Measurements from ENCODE around the gene C5orf52.
"Not testable (repeated sequence)": the region's sequence is repeated elsewhere in the genome, so short reads cannot be mapped to it uniquely, and the experiment has no call there.

C5orf52 gene

GRCh38 chr5:157670662-157671591, at the start of gene C5orf52:
C5orf52 (plus strand) TSS chr5:157671533; CDS start chr5:157671615, 82 bp downstream.
- peak; percentile 35 for DNase-seq

DNA sequence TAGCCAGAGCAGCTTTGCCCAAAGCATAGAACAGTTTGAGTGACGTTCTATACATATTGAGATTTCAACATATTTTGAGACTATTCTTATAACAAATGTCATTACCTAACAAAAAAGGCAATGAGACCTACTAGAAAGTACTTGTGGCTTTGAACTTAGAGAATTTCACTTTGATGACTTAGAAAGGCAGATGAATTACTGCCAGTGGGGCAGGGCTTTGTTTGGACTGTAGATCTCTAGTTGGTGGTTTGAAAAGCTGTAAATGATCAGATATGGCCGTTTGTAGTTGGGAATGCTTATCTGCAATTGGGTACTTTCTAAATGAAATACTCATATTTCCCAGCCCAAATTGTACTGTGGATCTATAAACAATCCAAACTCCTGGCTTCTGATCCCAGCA, 47.2 kb upstream of the C5orf52 start:
- no peak for DNase-seq

- no peak for DNase-seq
These were observed 44.5 kb upstream of the C5orf52 start for GRCh38 chr5:157626831-157627230.

DNA sequence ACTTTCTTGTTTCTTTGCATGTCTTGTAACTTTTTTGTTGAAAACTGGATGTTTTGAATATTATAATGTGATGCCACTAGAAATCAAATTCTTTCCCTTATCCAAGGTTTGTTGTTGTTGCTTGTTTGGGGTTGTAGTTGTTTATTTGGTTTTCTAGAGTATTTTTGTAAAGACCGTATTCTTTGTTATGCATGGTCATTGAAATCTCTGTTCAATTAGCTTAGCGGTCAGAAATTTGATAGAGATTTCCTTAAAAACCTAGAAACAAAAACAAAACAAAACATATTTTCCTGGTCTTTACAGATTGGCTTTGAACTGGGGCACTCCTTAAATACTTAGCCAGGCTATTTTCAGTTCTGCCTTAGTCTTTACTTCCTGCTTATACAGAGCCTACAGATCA, 41.0 kb upstream of the C5orf52 start:
- DNase-seq, result no peak

- DNase-seq, result no peak
These were observed 30.8 kb upstream of the C5orf52 start for GRCh38 chr5:157640406-157641066.

DNA sequence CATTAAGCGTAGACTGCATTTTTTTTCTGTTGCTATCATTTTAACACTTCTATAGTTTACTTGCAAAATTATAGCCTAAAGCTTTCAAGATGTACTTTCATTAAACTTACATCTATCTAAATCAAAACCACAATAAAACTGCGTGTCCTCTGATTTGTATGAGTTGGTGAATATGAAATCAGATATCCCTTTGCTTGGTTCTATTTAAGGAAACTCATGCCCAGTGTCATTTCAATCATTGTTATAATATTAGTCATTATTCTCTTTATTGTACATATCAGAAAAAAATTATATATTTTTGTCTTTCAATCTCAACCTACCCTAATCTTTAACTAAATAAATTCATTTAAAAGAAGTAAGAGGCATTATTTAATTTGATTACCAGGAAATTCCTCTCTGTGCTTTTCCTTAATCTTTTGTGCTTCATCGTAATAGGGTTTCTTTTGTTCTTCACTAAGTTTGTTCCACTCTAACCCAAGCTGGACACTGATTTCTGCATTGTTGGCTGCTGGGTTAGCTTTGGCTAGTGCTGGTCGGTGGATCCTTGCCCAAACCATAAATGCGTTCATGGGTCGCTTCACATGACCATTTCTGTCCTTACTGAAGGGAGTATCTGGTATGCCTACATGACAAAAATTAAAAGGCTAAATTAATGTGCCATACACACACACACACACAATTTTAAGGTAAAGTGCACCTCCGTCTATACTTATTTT, 22.9 kb upstream of the C5orf52 start:
- DNase-seq, result no peak

GRCh38 chr5:157649101-157649500, 22.2 kb upstream of the C5orf52 start:
- DNase-seq, result no peak

- DNase-seq, result no peak
These were observed 20.2 kb upstream of the C5orf52 start for GRCh38 chr5:157650991-157651611.

- DNase-seq, result peak; percentile 56
These were observed 19.5 kb upstream of the C5orf52 start for GRCh38 chr5:157651623-157652376.

- DNase-seq, result no peak
These were observed 19.0 kb upstream of the C5orf52 start, which contains the start of gene SOX30 for GRCh38 chr5:157652377-157652692. SOX30 (minus strand) TSS chr5:157652438; CDS start chr5:157652078, 360 bp downstream.

DNA sequence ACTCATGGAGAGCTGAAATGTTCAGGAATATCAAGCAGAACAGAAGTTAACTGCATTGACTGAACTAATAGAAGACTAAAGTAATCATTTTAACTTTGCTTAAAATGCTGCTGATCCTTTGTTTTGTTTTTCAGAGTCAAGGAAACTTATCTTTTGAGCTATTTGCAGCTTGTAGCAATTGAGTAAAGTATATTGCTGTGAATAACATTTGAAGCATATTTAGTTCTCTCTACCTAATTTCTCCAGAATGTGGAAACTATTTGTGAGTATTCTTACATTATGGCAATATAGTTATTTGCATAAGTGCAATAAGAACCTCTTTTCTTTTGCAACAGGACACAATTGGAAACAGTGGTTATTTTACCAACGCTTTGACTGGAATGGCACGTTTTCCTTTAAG, 13.8 kb upstream of the C5orf52 start:
- no peak for DNase-seq

DNA sequence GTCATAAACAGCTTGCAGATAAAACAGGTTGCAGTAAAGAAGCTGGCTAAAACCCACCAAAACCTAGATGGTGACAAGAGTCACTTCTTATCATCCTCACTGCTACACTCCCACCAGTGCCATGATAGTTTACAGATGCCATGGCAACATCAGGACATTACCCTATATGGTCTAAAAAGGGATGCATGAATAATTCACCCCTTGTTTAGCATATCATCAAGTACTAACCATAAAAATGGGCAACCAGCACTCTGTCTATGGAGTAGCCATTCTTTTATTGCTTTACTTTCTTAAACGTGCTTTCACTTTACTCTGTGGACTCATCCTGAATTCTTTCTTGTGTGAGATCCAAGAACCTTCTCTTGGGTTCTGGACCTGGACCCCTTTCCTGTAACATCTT, 12.4 kb upstream of the C5orf52 start:
- DNase-seq, result no peak

DNA sequence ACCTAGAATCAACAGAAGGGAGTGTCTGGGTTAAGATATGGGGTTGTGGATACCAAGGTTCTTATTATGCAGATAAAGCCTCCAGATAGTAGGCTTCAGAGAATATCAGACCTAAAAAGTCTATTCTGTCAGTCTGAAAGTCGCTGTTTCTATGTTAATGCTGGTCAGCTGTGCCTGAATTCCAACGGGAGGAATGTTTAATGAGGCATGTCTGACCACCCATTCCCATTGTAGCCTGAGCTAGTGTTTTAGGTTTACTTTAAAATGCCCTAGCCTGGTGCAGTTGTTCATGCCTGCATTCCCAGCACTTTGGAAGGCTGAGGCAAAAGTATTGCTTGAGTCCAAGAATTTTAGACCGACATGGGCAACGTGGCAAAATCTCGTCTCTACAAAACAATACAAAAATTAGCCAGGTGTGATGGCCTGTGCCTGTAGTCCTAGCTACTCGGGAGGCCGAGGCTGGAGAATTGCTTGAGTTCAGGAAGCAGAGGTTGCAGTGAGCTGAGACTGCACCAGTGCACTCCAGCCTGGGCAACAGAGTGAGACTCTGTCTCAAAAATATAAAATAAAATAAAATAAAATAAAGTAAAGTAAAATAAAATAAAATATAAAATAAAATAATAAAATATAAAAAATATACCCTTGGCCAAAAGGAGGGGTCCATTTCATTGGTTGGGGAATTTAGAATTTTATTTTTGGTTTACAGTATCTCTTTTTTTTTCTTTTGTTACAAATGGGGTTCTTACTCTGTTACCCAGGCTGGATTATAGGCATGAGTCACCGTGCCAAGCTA, 11.3 kb upstream of the C5orf52 start:
- DNase-seq, result no peak

DNA sequence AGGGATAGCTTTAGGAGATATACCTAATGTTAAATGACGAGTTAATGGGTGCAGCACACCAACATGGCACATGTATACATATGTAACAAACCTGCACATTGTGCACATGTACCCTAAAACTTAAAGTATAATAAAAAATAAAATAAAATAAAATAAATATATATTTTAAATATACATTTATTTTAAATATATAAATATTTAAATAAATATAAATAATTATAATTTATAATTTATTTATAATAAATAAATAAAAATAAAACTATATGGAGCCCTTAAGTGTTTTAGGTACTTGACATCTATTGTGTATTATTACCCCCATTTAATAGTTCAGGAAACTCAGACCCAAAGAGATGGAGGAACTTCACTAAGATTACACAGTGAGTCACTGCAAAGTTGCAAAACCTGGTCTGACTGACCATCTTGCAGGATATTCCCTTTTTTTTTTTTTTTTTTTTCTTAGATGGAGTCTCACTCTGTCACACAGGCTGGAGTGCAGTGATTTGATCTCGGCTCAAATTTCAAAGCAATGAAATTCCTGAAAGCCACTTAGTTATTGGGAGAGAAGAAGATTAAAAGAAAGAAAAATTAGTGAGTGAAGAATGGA, 5.8 kb upstream of the C5orf52 start:
- DNase-seq, result peak; percentile 70

DNA sequence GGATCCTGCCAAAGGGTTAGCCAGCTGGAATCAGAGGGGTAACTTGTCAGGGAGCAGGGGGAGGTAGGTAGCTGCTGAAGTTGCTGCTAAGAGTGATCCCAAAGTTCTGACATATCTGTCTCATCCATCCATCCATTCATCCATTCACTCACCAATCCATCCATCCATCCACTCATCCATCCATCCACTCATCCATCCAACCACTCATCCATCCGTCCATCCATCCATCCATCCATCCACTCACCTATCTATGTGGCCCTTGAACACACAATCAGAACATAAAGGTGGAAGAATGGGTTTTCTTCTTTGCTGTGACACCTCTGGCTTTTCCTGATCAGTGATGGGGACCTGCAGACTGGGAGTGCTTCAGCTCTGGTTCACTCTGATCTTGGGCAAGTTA, 3.0 kb upstream of the C5orf52 start:
- no peak for DNase-seq

- DNase-seq, result no peak
These were observed 1.6 kb upstream of the C5orf52 start for GRCh38 chr5:157669701-157670097.

DNA sequence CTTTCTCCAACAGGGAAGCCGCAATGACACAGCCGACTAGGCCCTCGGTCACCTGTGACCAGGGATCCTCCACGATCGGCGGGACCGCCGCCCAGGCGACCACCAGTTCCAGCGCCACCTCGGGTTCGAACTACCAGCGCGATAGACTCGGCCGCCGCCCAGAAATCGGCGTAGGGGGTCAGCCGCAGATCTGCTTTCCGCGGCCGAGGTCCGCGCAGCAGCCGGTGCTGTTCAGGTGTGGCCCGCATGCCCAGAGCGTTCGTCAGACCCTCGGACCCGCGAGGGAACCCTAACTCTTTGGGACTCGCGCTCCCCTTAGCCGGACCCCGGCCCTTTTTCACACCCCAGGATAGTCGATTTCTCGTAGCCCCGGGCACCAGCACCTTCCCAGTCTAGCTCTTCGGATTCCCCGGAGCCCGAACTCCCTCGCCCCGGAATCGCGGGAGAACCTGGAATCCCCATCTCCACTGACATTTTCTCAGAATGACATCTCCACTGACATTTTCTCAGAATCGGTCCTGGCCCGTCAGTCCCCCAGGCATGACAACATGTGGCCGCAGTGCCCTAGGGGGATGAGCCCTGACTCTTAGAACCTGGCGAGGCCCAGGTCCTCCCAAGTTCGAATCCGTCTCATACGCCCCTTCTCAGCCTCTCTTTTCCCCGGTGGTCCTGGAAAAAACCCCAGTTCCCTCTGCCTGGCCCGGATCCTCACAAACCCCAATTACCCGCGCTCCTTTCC, 428 bp downstream of the C5orf52 start:
- DNase-seq, result no peak

- DNase-seq, result no peak
These were observed 1.6 kb downstream of the C5orf52 start for GRCh38 chr5:157672976-157673375.

GRCh38 chr5:157674351-157674750, 3.0 kb downstream of the C5orf52 start:
- DNase-seq, result not testable (repeated sequence)

DNA sequence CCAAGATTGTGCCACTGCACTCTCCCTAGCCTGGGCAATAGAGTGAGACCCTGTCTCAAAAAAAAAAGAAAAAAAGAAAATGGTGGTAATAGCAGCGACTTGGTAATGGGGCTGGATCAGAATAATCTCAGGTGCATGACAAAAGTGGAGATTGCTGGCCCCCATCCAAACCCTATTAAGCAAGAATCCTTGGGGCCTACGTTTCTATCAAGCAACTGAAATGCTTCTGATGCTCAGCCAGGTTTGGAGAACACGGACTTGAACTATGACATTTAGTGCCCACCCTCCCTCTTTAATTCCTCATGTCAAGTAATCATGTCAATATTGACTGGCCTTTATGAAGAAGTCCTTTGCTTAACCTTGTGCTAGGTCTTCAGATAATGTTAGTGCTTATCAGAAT, 6.6 kb downstream of the C5orf52 start:
- DNase-seq, result no peak
